ENCODE results near the gene BHLHA9. TPM values are rescaled to one million over a fixed set of nuclear protein-coding genes. Genes with fewer than 3 reads are reported as not detected.
"Not testable (repeated sequence)": the region's sequence is repeated elsewhere in the genome, so short reads cannot be mapped to it uniquely, and the experiment has no call there.

The BHLHA9 gene
- total RNA-seq, 3 donors from 2014 or later (not counting 1 experiment from before 2014, with no cell fraction given), result not detected

- TF ChIP-seq CTCF (IDR thresholded peaks at IDR 0.05), result no peak
- Mint-ChIP-seq H3K36me3 (no peaks in the 10 kb centered on the region), H3K4me1 (peaks cover 6 to 13% of the 10 kb centered on the region in 2 donors), H3K27me3 (ENCODE audit: low read depth in 2 of 2) (peaks cover 18 to 21% of the 10 kb centered on the region in 2 donors), H3K9me3 (no peaks in the 10 kb centered on the region), H3K27ac (no peak overlapping the region), H3K4me3 (no peak overlapping the region)
- ATAC-seq (no peak), DNase-seq (no peak)
- H3K27me3 ChIP-seq (ENCODE audit: control insufficient read depth, insufficient read depth, low read length), result peaks cover 13% of the 10 kb centered on the region
- no peak overlapping the region for H3K4me3 ChIP-seq (ENCODE audit: low read length)
- no peaks in the 10 kb centered on the region for H3K9me3 ChIP-seq (ENCODE audit: control insufficient read depth, insufficient read depth, low read length)
- whole genome bisulfite sequencing (ENCODE audit: insufficient coverage), result 88% methylated on average over 4 of the region's 4 CpGs
- no peaks in the 10 kb centered on the region for H3K36me3 ChIP-seq (ENCODE audit: control insufficient read depth, insufficient read depth, low read length)
- no peak overlapping the region for H3K27ac ChIP-seq (ENCODE audit: low read length)
- peaks cover 18% of the 10 kb centered on the region for H3K4me1 ChIP-seq (ENCODE audit: control insufficient read depth, insufficient read depth, low read length)
- intact Hi-C loops (cut with micrococcal nuclease), result no loop called here
These were observed 35.8 kb upstream of the BHLHA9 start for GRCh38 chr17:1234455-1234854.

GRCh38 chr17:1237471-1237870 lies 32.8 kb upstream of the BHLHA9 start:
- no peak for DNase-seq
- no peaks in the 10 kb centered on the region for H3K27me3 ChIP-seq (ENCODE audit: control insufficient read depth, insufficient read depth, low read length)
- no peak overlapping the region for H3K4me3 ChIP-seq (ENCODE audit: low read length)
- no peak for ATAC-seq
- intact Hi-C loops (cut with micrococcal nuclease), result no loop called here
- peaks cover 4% of the 10 kb centered on the region for H3K4me1 ChIP-seq (ENCODE audit: control insufficient read depth, insufficient read depth, low read length)
- Mint-ChIP-seq H3K9me3 (no peaks in the 10 kb centered on the region), H3K36me3 (no peaks in the 10 kb centered on the region), H3K27ac (no peak overlapping the region), H3K27me3 (ENCODE audit: low read depth in 2 of 2) (peaks cover 2 to 18% of the 10 kb centered on the region in 2 donors), H3K4me1 (no peaks in the 10 kb centered on the region), H3K4me3 (no peak overlapping the region)
- 97% methylated on average over 6 of the region's 6 CpGs for WGBS (ENCODE audit: insufficient coverage)
- TF ChIP-seq CTCF (IDR thresholded peaks at IDR 0.05), result no peak
- H3K27ac ChIP-seq (ENCODE audit: low read length), result no peak overlapping the region
- H3K36me3 ChIP-seq (ENCODE audit: control insufficient read depth, insufficient read depth, low read length), result no peaks in the 10 kb centered on the region
- no peaks in the 10 kb centered on the region for H3K9me3 ChIP-seq (ENCODE audit: control insufficient read depth, insufficient read depth, low read length)

GRCh38 chr17:1239210-1239609 lies 31.0 kb upstream of the BHLHA9 start:
- no peak for TF ChIP-seq CTCF (IDR thresholded peaks at IDR 0.05)
- H3K36me3 ChIP-seq (ENCODE audit: control insufficient read depth, insufficient read depth, low read length), result no peaks in the 10 kb centered on the region
- Mint-ChIP-seq H3K4me3 (no peak overlapping the region), H3K36me3 (no peaks in the 10 kb centered on the region), H3K9me3 (no peaks in the 10 kb centered on the region), H3K27me3 (ENCODE audit: low read depth in 2 of 2) (peaks cover 0 to 12% of the 10 kb centered on the region in 2 donors), H3K4me1 (no peaks in the 10 kb centered on the region), H3K27ac (no peak overlapping the region)
- intact Hi-C loops (cut with micrococcal nuclease), result no loop called here
- H3K27me3 ChIP-seq (ENCODE audit: control insufficient read depth, insufficient read depth, low read length), result no peaks in the 10 kb centered on the region
- peaks cover 4% of the 10 kb centered on the region for H3K4me1 ChIP-seq (ENCODE audit: control insufficient read depth, insufficient read depth, low read length)
- DNase-seq (peak in 1 of 2 donors; percentile 54), ATAC-seq (no peak)
- 59% methylated on average over 9 of the region's 11 CpGs for WGBS (ENCODE audit: insufficient coverage)
- H3K27ac ChIP-seq (ENCODE audit: low read length), result no peak overlapping the region
- no peaks in the 10 kb centered on the region for H3K9me3 ChIP-seq (ENCODE audit: control insufficient read depth, insufficient read depth, low read length)
- H3K4me3 ChIP-seq (ENCODE audit: low read length), result no peak overlapping the region

- H3K4me1 Mint-ChIP-seq; H3K9me3 Mint-ChIP-seq; DNase-seq; H3K36me3 ChIP-seq (ENCODE audit: control insufficient read depth, insufficient read depth, low read length); intact Hi-C loops (cut with micrococcal nuclease); H3K36me3 Mint-ChIP-seq; H3K4me3 ChIP-seq (ENCODE audit: low read length); H3K4me1 ChIP-seq (ENCODE audit: control insufficient read depth, insufficient read depth, low read length); H3K27ac ChIP-seq (ENCODE audit: low read length); ATAC-seq; H3K9me3 ChIP-seq (ENCODE audit: control insufficient read depth, insufficient read depth, low read length); H3K27me3 ChIP-seq (ENCODE audit: control insufficient read depth, insufficient read depth, low read length); H3K4me3 Mint-ChIP-seq; H3K27ac Mint-ChIP-seq: not testable (repeated sequence)
- WGBS (ENCODE audit: insufficient coverage), result 80% methylated on average over 11 of the region's 11 CpGs
- peaks cover 0 to 12% of the 10 kb centered on the region in 2 donors for H3K27me3 Mint-ChIP-seq (ENCODE audit: low read depth in 2 of 2)
These were observed 29.8 kb upstream of the BHLHA9 start for GRCh38 chr17:1240426-1240825.

All from natural killer cell (primary cell).